Activated naive CD8-positive, alpha-beta T cell treated with anti-CD3 and anti-CD28 coated beads, Interleukin-2, amount 50 U/mL, for 16 hours (primary cell): ENCODE measurements around the gene CLEC5A.
"Not testable (repeated sequence)": the region's sequence is repeated elsewhere in the genome, so short reads cannot be mapped to it uniquely, and the experiment has no call there.

Experiments
- DNase-seq: peaks from one replicate; pipeline ENCODE4 v3.0.0-alpha.2; 2020; ENCODE audit warnings: low read depth, low spot score

Gene CLEC5A

DNA sequence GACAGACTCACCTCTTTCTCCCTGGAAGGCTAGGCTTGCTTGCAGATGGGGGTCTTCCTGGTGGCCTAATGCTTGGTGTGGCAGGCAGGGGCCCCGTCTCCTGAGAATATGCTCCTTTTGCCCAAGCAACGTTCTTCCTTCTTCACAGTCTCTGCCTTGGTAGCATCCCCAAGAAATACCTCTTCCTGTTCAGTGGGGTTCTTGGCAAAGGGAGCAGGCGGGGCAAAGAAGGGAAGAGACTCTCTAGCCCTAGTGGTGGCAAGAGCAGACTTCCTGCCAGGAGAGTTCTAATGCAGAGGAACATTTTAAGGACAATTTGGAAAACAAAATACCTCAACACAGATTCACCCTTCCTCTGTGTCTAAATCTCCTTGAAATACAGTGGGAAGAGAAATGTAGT lies at the start of gene CLEC5A:
Gene CLEC5A (minus strand): TSS at position 179 of the 400 bp plus-strand sequence. CDS start 682 bp downstream, outside the sequence.
- no peak for DNase-seq

DNA sequence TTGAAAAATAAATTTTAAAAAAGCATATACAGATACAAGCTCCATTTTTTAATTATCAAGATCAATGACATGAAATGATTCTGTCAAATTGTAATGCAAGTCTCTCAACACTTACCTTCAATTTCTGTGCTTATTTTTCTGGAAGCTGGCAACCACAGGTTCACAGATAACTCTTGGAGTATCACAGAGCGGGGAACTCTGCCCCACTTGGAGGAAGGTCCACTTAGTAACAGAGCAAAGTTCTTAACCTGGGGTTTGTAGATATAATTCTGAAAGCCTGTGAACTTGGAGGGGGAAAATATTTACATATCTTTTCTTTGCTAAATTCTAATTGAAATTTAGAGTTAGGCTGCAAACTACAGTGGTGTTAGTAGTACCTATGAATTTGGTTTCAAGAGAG lies 46.6 kb upstream of the CLEC5A start:
- no peak for DNase-seq

DNA sequence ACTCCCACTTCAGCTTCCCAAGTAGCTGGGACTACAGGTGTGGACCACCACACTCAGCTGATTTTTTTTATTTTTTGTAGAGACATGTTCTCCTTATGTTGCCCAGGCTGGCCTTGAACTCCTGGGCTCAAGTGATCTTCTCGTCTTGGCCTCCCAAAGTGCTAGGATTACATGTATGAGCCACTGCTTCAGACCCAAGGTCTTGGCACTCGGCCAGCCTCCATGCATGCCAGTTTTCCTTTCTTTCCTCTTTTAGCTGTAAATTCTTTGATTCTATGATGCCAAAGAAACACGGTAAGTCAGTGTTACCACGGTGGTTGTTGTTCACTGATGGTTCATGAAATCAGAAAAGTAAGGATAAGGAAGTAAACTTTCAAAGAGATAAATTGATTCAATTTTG lies 45.9 kb upstream of the CLEC5A start:
- no peak for DNase-seq

DNA sequence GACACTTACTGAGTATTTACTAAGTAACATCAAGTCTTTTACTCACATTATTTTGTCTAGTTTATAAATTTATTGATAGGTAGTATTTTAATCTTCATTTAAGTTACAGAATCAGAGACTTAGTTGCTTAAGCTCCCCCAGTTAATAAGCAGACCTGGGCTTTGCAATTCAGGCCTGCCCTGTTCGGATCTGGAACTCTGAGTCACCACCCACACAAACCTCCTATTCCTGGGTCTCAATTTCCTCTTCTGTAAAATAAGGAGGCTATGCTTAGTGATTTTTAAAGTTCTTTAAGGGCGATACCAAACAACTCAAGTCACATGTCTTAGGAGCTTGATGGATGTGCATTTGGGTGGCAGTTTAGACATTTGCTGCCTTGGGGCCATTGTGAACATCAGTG lies 45.4 kb upstream of the CLEC5A start:
- DNase-seq, result no peak

DNA sequence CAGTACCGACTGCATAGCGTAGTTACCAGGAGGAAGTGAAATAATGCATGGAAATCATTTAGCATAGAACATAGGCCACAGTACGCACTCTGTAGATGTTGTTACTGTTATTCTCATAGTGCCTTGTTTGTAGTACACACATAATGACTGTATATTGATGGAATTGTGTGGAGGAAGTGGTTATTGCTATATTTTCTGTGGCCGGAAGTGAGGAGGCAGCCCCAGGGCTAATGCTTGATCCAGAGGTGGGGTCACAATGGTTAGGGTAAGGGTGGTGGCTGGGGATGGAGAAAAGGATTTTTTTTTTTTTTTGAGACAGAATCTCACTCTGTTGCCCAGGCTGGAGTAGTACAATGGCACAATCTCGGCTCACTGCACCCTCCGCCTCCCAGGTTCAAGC lies 44.4 kb upstream of the CLEC5A start:
- no peak for DNase-seq

DNA sequence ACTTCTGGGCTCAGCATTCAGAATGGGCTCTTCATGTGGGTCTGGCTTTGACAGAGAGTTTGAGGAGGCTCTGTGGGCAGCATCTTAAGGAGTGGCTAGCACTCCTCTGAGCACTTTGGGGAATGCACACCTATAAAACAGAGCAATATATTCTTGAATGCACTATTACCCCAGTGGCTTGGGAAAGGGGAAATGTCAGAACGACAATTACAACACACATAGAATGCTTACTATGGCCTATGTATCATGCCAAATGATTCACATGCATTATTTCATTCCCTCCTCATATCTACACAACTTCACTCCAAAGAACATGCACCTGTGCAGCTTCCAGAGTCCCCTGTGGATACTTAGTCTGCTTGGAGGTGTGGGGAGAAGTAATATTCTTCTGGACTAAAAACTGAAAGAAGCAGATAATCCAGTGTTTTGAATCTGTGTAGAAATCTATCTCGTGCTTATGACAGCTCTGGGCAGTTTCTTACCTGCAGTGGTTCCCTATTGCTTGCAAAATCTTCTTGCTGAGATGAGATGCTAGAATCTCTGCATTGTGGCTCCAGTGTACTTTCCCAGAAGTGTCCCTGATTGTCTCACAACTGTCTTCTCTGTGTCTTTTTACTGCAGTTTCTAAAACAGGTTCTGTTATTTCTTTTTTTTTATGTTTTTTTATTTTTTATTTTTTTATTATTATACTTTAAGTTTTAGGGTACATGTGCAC lies 43.4 kb upstream of the CLEC5A start:
- DNase-seq, result no peak

DNA sequence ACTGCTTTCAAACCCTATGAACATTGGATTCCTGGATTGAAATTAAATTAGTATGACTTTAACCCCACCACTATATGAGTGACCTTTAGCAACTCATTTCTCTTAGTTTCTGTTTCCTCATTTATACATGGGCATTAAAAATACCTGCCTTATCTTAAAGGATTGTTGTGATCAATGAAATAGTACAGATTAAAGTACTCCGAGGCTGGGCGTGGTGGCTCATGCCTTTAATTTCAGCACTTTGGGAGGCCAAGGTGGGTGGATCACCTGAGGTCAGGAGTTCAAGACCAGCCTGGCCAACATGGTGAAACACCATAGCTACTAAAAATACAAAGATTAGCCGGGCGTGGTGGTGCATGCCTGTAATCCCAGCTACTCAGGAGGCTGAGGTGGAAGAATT lies 41.0 kb upstream of the CLEC5A start:
- DNase-seq, result not testable (repeated sequence)

DNA sequence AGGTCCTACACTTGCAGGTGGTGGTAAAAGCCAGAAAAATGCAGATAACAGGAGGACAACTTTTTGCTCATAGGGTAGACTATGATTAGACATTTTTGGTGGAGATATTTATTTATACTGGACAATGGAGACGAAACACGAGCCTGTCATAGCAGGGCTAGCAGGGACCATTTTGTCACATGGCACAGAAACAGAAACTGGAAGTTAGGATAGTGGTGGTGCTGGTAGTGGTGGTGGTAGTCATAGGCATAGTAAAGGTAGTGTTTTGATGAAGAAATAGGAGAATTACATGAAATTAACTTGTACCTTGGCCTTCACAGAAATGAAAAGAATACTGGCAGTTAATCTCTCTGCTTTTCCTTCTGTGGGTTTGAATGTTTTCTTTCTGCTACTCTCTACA lies 40.1 kb upstream of the CLEC5A start:
- DNase-seq, result no peak

DNA sequence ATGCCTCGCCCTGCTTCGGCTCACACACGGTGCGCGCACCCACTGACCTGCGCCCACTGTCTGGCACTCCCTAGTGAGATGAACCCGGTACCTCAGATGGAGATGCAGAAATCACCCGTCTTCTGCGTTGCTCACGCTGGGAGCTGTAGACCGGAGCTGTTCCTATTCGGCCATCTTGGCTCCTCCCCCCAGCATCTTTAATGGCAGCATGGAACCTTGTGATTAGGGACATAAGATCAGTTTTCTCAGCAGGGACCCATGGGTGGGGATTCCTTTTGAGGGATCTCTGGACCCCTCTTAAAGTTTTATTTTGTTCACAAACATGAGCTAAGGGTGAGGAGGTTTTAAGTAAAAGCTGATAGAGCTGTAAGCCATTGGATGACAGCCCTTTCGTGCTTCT lies 39.2 kb upstream of the CLEC5A start:
- DNase-seq, result not testable (repeated sequence)

DNA sequence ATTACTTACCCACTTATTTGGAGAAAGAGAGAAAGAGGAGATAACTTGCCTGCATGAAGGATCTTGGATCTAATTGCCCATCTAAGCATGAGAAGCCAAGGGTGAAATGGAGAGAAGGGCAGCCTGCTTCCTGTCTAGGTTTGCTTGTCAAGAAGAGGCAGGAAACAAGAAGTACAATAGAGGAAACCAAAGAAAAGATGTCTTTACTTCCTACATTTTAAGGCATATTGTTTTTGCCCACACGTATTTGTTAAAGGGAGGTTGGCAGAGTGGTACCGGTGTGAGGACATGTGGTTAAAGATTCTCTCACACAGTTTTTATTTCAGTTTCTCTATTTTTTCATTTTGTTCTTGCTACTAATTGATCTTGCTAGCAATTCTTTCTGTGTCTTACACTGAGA lies 32.8 kb upstream of the CLEC5A start:
- DNase-seq, result no peak

DNA sequence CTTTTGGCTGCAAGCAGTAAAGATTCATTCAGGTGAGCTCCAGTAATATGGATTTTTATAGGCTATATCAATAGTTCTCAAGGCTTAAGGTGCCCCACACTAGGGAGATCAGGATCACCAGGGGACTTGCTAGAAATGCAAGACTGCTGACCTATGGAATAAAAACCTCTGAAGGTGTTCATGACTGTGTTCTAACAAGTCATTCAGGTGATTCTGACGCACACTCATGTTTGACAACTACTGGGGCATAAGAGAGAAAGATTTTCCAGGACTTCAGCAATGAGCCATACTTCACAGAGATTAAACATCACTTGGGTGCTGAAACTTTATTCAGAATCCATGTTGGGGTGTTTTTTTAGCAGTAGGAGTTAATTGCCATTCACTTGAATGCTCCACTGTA lies 31.6 kb upstream of the CLEC5A start:
- no peak for DNase-seq

DNA sequence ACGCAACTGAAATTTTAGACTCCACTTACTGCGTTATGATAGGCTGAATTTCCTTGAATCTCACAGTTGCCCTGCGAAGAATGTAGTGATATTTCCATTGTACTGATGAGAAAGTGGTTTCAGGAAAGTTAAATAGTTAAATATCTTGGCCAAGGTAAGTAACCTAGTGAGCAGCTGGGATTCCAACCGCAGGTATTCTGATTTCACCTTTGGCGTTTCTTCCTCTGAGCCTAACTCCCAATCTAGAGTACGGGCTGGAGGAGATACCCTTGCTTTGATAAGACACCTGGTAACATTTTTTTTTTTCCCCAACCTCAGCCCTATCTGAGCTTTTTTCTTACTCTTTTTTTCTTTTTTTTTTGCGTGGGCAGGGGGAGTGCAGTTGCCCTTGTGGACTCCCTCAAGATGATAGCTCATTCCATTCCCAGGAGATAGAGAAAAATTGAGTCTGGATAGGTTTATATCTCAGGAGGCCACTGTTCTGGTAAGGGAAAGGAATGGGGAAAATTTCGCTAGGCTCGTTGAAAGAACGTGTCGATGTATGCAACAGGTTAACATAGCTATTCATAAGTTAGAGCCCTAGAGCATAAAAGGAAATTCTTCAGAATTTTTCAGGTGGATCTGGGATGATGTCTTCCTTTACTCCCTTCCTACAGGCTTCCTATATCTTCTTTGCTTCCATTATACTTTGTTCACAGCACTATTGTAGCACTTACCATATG lies 29.9 kb upstream of the CLEC5A start:
- no peak for DNase-seq

DNA sequence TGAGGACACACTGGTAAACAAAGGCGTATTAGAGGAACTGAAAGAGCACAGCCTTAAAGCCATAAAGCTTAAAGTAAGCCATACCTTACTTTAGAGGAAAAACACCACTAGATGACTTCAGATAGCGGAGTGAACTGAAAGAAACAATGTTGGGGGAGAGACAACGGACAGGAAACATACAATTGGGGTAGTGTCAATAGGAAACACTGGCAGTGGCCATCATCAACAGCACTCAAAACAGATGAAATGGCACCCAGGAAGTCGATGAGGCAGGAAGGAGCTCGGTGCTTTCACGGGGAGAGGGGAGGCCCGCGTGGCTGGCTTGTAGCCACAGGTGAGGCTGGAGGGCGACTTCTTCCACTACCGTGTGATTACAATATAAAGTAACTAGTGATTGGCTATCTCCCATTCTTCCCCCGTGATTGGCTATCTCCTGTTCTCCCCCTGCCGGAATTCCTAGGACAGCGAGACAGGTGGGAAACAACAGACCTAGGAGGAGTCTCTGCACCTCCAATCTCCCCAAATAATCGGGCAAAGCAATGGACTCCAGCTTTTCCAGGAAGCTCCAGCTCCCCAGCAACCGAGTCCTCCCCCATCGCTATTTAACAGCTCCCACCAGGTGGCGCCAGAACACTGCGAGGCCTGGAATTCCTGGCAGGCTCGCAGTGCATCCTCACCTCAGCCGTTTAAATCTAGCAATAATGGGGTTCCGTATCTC lies 29.2 kb upstream of the CLEC5A start:
- DNase-seq, result peak; percentile 25

DNA sequence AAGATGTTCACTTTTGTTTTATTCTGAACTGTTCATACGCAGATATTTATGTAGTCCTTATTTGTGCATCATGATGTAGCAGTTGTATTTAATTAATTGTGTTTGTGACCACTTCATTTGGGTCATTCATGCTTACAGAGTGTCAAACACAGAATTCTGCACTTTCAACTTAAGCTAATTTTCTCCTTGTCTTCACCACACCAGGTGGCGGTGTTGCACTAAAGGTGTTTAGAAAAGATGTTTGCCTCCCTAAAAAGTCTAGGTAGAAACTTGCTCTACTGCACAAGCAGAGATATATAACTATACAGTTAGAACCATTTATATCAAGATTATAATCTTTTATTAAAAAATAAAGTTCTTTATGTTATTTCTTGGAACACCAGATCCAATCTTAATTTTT lies 28.1 kb upstream of the CLEC5A start:
- no peak for DNase-seq

DNA sequence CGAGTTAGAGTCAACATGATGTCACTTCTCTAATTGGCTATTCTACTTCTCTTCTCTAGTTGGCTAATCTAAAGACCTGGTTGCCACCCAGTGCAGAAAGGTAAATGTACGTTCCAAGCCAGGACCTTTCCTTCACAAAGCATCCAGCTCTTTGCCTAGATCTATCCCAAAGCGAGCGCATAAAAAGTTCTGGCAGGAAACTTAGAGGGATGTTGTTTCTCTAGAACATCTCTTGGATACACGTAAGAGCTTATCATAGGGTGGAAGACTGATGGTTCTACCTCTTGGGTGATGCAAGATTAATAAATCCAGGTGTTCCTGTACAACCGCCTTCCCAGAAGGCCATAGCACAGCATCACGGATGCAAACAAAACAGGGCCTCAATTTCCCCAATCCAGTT lies 26.9 kb upstream of the CLEC5A start, which contains the start of gene TAS2R38:
Gene TAS2R38 (minus strand): TSS at position 101 of the 400 bp plus-strand sequence. CDS start 84 bp downstream, at position 17.
- no peak for DNase-seq

DNA sequence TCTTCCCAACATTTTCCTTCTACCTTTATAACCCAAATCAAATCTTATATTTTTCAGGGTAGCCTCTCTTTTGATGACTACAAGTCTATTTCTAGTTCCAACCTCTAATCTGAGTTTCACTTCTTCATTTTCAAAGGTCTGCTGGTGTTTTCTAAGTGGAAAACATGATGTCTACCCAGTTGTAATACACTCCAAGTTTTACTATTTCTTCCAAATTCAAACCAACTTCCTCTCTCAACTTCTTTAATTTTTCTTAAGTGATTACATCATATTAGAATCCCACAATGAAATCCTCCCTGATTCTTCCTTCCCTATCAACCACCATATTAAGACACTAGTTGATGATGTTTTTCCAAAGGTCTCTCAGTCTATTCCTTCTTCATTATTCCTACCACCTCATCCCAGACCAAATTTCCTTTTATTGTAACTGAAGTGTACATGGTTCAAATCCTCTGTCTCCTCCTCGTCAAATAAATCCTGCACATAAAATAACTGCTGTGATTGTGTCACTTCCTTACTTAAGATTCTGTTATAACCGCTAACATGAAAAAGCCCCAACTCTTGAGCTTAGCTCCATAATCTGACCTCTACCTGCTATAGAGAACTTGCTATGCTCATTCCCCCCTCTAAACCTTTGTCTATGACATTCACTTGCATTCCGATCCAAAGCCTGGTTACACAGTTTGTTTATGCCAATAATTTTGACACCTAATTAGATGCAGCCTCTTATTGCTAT lies 14.1 kb upstream of the CLEC5A start:
- DNase-seq, result no peak

DNA sequence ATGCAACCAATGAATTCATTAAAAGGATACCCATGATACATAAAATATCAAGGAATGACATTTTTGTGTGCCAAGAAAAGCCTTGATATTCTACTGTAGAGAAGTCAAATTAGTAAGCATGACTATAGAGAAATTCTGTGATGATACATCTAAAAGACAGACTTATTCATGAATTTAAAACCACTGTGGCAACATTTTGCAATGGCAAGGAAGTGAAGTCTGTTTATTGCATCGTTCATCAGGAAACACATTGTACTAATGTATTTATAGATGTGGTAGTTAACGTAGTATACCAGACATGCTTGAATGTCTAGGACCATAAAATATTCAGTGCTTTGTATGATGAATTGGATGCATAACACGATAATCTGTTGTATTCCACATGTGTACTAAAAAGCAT lies 9.3 kb upstream of the CLEC5A start:
- DNase-seq, result no peak

DNA sequence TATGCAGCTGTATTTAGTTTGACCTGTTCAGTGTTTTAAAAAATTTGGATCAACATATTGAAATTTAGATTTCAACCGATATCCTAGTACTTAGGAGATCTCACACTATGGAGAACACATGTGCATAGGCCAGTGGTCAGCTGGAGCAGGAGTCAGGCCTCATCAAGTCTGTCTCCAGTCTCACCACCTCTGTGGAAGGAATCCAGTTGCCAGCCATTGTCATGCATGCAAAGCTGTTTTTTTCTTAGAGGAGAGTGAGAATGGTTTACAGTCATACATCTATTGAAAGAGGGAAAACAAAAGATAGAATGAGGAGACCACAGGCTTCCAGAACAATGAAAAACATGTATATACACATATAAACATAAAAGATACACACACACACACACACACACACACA lies 7.6 kb upstream of the CLEC5A start:
- DNase-seq, result no peak

DNA sequence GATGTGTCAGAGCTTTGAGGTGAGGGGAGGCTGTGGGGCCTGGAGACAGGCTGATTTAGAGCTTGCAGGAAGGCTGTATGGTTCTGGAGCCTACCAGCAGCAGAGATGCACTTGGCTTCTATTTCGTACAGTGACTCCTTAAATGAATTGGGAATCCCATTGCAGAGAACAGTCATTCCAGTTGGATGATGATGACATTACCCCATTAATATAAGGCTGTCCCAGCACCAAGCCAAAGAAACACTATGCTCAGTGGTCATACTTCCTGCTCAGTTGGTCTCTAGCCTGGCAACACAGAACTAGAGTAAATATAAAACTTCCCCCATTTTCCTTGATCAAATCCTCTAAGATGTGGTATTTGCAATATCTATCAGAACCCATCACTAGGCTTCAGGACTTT lies 5.7 kb upstream of the CLEC5A start:
- no peak for DNase-seq

DNA sequence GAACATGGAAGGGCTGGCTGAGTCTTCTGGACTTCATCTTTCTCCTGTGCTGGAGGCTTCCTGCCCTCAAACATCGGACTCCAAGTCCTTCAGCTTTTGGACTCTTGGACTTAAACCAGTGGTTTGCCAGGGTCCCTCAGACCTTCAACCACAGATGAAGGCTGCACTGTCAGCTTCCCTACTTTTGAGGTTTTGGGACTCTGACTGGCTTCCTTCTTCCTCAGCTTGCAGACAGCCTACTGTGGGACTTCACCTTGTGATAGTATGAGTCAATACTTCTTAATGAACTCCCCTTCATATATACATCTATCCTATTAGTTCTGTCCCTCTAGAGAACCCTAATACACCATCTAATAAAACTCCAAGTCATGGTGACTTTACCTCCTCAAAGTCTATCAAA lies 4.0 kb upstream of the CLEC5A start:
- DNase-seq, result no peak

DNA sequence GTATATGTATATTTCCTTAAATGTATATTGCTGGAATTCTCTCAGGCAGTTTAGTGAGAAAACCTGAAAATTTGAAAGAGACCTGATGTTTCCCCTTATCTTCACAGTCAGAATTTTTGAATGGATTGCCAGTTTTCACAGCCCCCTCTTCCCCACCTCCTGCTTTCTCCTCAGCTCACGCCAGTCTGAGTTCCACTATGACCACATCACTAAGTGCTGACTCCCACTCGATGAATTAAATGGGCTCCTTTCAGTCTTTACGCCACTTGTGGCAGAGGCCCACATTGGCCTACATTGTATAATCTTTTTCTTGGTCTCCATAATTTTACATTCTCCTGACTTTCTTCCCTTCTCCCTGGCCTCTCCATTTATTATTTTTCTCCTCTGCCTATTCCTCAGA lies 3.1 kb upstream of the CLEC5A start:
- DNase-seq, result no peak

DNA sequence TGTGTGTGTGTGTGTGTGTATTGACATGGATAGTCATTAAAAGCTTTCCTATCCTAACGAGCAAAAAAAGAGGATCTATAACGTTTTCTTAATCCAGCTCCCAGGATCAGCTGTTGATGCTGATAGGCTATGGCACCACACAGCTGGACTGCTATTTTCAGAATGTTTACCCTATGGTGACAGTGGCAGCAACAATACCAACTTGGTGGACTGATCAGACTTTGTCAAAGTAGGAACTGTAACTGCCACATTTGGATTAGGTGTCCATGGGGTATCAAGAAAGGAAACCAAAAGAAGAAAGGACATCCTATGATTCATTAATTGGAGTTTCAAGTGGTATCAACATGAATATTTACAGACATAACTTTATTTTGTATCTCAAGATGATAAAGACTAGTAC lies 2.7 kb upstream of the CLEC5A start:
- DNase-seq, result no peak
